Liver (tissue), 3 donors: ENCODE results near the gene DDX56.

Experiments
- CTCF ChIP-seq: fragments of 150-350 bp; IDR thresholded peaks from 2 replicates; pipeline ENCODE4 v1.5.1; 2017; ENCODE audit warnings: improper control_type of control experiment, low read depth, low read length; ENCODE audit not compliant: missing input control
- HNF4G ChIP-seq: IDR thresholded peaks from 2 replicates; pipeline ENCODE4 v1.6.1; 2016; ENCODE audit warnings: antibody characterized with exemption
- donor health status: healthy.
- donor health status: healthy.

- TF ChIP-seq CTCF = no peak
- no peak for TF ChIP-seq HNF4G
Measured at GRCh38 chr7:44539669-44540506, 33.8 kb downstream of the DDX56 start.
